Lower lobe of right lung (tissue), 2 donors: ENCODE data around the gene SIVA1. TPM values are rescaled to one million over a fixed set of nuclear protein-coding genes. Genes with fewer than 3 reads are reported as not detected.
A peak's percentile ranks its signal among the peaks of the same experiment; 100 is the strongest.

ENCODE experiments used
- ATAC-seq, 2 donors: fragments of 200-7000 bp; cut with Tn5 transposase; one replicate each; pipeline ENCODE4 v1.9.1; 2020 to 2022; ENCODE audit warnings: mild to moderate bottlenecking in 2 of 2, moderate library complexity in 2 of 2
- DNase-seq: peaks from one replicate; pipeline ENCODE4 v3.0.0-alpha.2; 2020
- H3K27ac ChIP-seq: fragments of 200-600 bp; one replicate; pipeline ENCODE4 v1.8.0; 2022
- H3K27me3 ChIP-seq: fragments of 200-600 bp; one replicate; pipeline ENCODE4 v1.8.0; 2022; ENCODE audit warnings: low read depth
- H3K36me3 ChIP-seq: fragments of 200-600 bp; one replicate; pipeline ENCODE4 v1.8.0; 2022; ENCODE audit warnings: mild to moderate bottlenecking
- H3K4me1 ChIP-seq: fragments of 200-600 bp; one replicate; pipeline ENCODE4 v1.8.0; 2022
- H3K4me3 ChIP-seq: fragments of 200-600 bp; one replicate; pipeline ENCODE4 v1.8.0; 2022; ENCODE audit warnings: mild to moderate bottlenecking
- H3K9me3 ChIP-seq: fragments of 200-600 bp; one replicate; pipeline ENCODE4 v1.8.0; 2022
- intact Hi-C: fragments of 100-400 bp; cut with DNase I; formaldehyde crosslinking; loops from one replicate; pipeline ENCODE4 v1.11.0; 2022
- total RNA-seq: library from RNA; stranded (reverse); fragmentation: NEBNext Ultra II Directional; extraction: Animal tissue kit (Norgen Biotek cat#: 25700); gene quantifications from one replicate; pipeline ENCODE4 v1.2.1, GENCODE V29; 2021
- TF ChIP-seq, protein P1 (sequence below): fragments of 200-600 bp; IDR thresholded peaks from one replicate; pipeline ENCODE4 v1.8.0; 2022; ENCODE audit warnings: antibody characterized with exemption, mild to moderate bottlenecking
- donor health status: DM: no; HTN: yes; CAD: no; lungs with severe emphysema.

Gene SIVA1
- total RNA-seq, 1 donor from 2014 or later: 66.3 TPM

- Histone ChIP-seq H3K36me3 (no peaks in the 10 kb centered on the region), H3K4me1 (peaks cover 73% of the 10 kb centered on the region), H3K27ac (peak overlapping the region; percentile 87), H3K4me3 (no peak overlapping the region), H3K9me3 (no peaks in the 10 kb centered on the region), H3K27me3 (no peaks in the 10 kb centered on the region)
- intact Hi-C loops: no loop called here
- peak; percentile 3 to 22 for ATAC-seq
- DNase-seq: no peak
- TF ChIP-seq, protein P1, sequence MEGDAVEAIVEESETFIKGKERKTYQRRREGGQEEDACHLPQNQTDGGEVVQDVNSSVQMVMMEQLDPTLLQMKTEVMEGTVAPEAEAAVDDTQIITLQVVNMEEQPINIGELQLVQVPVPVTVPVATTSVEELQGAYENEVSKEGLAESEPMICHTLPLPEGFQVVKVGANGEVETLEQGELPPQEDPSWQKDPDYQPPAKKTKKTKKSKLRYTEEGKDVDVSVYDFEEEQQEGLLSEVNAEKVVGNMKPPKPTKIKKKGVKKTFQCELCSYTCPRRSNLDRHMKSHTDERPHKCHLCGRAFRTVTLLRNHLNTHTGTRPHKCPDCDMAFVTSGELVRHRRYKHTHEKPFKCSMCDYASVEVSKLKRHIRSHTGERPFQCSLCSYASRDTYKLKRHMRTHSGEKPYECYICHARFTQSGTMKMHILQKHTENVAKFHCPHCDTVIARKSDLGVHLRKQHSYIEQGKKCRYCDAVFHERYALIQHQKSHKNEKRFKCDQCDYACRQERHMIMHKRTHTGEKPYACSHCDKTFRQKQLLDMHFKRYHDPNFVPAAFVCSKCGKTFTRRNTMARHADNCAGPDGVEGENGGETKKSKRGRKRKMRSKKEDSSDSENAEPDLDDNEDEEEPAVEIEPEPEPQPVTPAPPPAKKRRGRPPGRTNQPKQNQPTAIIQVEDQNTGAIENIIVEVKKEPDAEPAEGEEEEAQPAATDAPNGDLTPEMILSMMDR: no peak
Measured at GRCh38 chr14:104797115-104798044, 44.4 kb downstream of the SIVA1 start.

GRCh38 chr14:104798300-104799243 is 45.6 kb downstream of the SIVA1 start:
- Histone ChIP-seq H3K27ac (peak overlapping the region; percentile 96), H3K27me3 (no peaks in the 10 kb centered on the region), H3K4me1 (peaks cover 73% of the 10 kb centered on the region), H3K9me3 (no peaks in the 10 kb centered on the region), H3K4me3 (no peak overlapping the region), H3K36me3 (no peaks in the 10 kb centered on the region)
- TF ChIP-seq, protein P1: no peak
- intact Hi-C loops: no loop called here
- no peak for ATAC-seq
- no peak for DNase-seq

DNA sequence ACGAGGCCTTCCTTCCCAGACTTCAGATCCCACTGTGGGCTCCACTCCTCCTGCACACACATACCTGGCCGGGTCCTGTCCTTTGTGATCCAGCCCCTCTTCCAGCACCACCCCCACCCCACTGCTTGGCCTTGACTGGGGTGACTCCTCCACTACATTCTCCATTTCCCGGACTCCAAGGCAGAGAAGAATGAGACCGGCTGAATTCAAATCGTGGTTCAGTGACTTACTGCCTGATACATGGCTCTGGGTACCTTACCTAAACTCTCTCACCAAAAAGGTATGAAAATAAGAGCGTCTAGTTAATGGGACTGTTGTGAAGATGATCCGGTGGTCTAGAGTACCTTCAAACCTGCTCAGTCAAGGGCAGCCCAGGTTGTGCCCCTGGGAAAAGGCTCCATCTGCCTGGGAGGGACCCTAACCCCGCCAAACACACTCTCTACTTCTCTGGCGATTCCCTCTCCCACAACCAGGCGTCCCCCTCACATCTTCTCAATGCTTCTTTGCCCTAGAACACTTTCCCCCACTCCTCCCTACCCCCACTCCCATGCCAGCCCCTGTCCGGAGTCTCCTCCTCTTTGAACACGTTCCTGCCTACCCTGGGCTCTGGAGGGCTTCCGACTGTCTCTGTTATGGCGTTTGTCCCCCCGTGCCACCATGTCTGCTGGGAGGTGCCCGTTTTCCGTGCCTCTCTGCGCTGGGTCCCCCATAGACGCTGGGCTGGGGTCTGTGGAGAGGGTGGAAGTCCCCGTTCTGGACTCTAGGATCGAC is 46.5 kb downstream of the SIVA1 start:
- intact Hi-C loops: no loop called here
- Histone ChIP-seq H3K9me3 (no peaks in the 10 kb centered on the region), H3K27me3 (no peaks in the 10 kb centered on the region), H3K4me3 (peak overlapping the region; percentile 88), H3K36me3 (no peaks in the 10 kb centered on the region), H3K27ac (peak overlapping the region; percentile 96), H3K4me1 (peaks cover 66% of the 10 kb centered on the region)
- TF ChIP-seq, protein P1: no peak
- DNase-seq: no peak
- ATAC-seq: no peak

GRCh38 chr14:104800015-104800770 is 47.2 kb downstream of the SIVA1 start:
- peak overlapping the region; percentile 88 for H3K4me3 ChIP-seq
- no peaks in the 10 kb centered on the region for H3K9me3 ChIP-seq
- TF ChIP-seq, protein P1: peak; percentile 52
- DNase-seq (peak; percentile 94), ATAC-seq (peak; percentile 81 to 88)
- H3K27ac ChIP-seq: peak overlapping the region; percentile 96
- H3K4me1 ChIP-seq: peaks cover 69% of the 10 kb centered on the region
- intact Hi-C loops: no loop called here
- H3K36me3 ChIP-seq: no peaks in the 10 kb centered on the region
- no peaks in the 10 kb centered on the region for H3K27me3 ChIP-seq
